Peyer's patch (tissue), 4 donors: Measurements from ENCODE around the gene CD9. TPM values are rescaled to one million over a fixed set of nuclear protein-coding genes. Genes with fewer than 3 reads are reported as not detected.

Experiments used
- DNase-seq, 3 donors: peaks; one replicate each; pipeline ENCODE4 v3.0.0-alpha.2; 2017 to 2019
- H3K27ac ChIP-seq, 4 donors: fragments of 200-600 bp; sonication (generic); one replicate each; pipeline ENCODE4 v1.5.1; 2016 to 2019
- H3K27me3 ChIP-seq, 2 donors: fragments of 200-600 bp; sonication (generic); one replicate each; pipeline ENCODE4 v1.5.1; 2019
- H3K36me3 ChIP-seq, 3 donors: fragments of 200-600 bp; sonication (generic); one replicate each; pipeline ENCODE4 v1.5.1; 2016 to 2019
- H3K4me1 ChIP-seq, 4 donors: fragments of 200-600 bp; sonication (generic); one replicate each; pipeline ENCODE4 v1.5.1; 2016 to 2019
- H3K4me3 ChIP-seq, 4 donors: fragments of 200-600 bp; sonication (generic); 1 replicate in 3 of 4; 2 replicates in 1 of 4; pipeline ENCODE4 v1.5.1; 2016 to 2019; ENCODE audit warnings: mild to moderate bottlenecking in 1 of 4
- H3K9me3 ChIP-seq, 4 donors: fragments of 200-600 bp; sonication (generic); one replicate each; pipeline ENCODE4 v1.5.1; 2016 to 2019; ENCODE audit warnings: mild to moderate bottlenecking in 1 of 4
- POLR2A ChIP-seq, 2 donors: fragments of 450-650 bp; IDR thresholded peaks; one replicate each; pipeline ENCODE4 v1.5.1; 2017; ENCODE audit warnings: antibody characterized with exemption in 2 of 2, mild to moderate bottlenecking in 2 of 2, moderate library complexity in 2 of 2
- total RNA-seq, 4 donors: library from RNA; depleted of rRNA; stranded (reverse); fragments of >200 nt; gene quantifications; one replicate each; pipeline ENCODE4 v1.1.0, GENCODE V29; 2016
- TF ChIP-seq, protein P1 (sequence below), 6 experiments: fragments of 450-650 bp in 4 of 6; fragments of 200-600 bp in 2 of 6; sonication (generic) in 1 of 6; IDR thresholded peaks; one replicate each; pipeline ENCODE4 v1.5.1; 2017 to 2019; ENCODE audit warnings: antibody characterized with exemption in 6 of 6, mild to moderate bottlenecking in 3 of 6, moderate library complexity in 1 of 6

CD9 gene
- total RNA-seq, 4 donors from 2014 or later = 31.4 to 176 (median 141) TPM

- H3K27ac ChIP-seq = no peak overlapping the region
- no peak for TF ChIP-seq POLR2A (IDR thresholded peaks at IDR 0.05)
- TF ChIP-seq, protein P1, sequence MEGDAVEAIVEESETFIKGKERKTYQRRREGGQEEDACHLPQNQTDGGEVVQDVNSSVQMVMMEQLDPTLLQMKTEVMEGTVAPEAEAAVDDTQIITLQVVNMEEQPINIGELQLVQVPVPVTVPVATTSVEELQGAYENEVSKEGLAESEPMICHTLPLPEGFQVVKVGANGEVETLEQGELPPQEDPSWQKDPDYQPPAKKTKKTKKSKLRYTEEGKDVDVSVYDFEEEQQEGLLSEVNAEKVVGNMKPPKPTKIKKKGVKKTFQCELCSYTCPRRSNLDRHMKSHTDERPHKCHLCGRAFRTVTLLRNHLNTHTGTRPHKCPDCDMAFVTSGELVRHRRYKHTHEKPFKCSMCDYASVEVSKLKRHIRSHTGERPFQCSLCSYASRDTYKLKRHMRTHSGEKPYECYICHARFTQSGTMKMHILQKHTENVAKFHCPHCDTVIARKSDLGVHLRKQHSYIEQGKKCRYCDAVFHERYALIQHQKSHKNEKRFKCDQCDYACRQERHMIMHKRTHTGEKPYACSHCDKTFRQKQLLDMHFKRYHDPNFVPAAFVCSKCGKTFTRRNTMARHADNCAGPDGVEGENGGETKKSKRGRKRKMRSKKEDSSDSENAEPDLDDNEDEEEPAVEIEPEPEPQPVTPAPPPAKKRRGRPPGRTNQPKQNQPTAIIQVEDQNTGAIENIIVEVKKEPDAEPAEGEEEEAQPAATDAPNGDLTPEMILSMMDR (IDR thresholded peaks at IDR 0.05) = no peak
- peaks cover 0 to 6% (median 0%) of the 10 kb centered on the region in 4 donors for H3K4me1 ChIP-seq
- no peaks in the 10 kb centered on the region for H3K27me3 ChIP-seq
- no peaks in the 10 kb centered on the region for H3K36me3 ChIP-seq
- no peaks in the 10 kb centered on the region for H3K9me3 ChIP-seq
- H3K4me3 ChIP-seq = no peak overlapping the region
- DNase-seq = peak in 1 of 3 donors; percentile 13
Measured at GRCh38 chr12:6266541-6266966, 66.4 kb downstream of the CD9 start.

- Histone ChIP-seq H3K9me3 (no peaks in the 10 kb centered on the region), H3K4me3 (no peak overlapping the region), H3K36me3 (no peaks in the 10 kb centered on the region), H3K4me1 (peaks cover 0 to 6% (median 0%) of the 10 kb centered on the region in 4 donors), H3K27me3 (no peaks in the 10 kb centered on the region), H3K27ac (no peak overlapping the region)
- DNase-seq = peak in 1 of 3 donors; percentile 30
- TF ChIP-seq POLR2A (IDR thresholded peaks at IDR 0.05) = no peak
- TF ChIP-seq, protein P1 (IDR thresholded peaks at IDR 0.05) = no peak
Measured at GRCh38 chr12:6266971-6267721, 66.9 kb downstream of the CD9 start.

- peaks cover 0 to 6% (median 0%) of the 10 kb centered on the region in 4 donors for H3K4me1 ChIP-seq
- H3K27ac ChIP-seq = no peak overlapping the region
- DNase-seq = peak in 1 of 3 donors; percentile 34
Measured at GRCh38 chr12:6268484-6269157, 68.4 kb downstream of the CD9 start.

GRCh38 chr12:6269986-6270385 lies 69.8 kb downstream of the CD9 start:
- Histone ChIP-seq H3K4me3 (no peak overlapping the region), H3K27me3 (no peaks in the 10 kb centered on the region), H3K9me3 (no peaks in the 10 kb centered on the region), H3K27ac (no peak overlapping the region), H3K4me1 (no peaks in the 10 kb centered on the region), H3K36me3 (no peaks in the 10 kb centered on the region)
- TF ChIP-seq, protein P1 (IDR thresholded peaks at IDR 0.05) = no peak
- TF ChIP-seq POLR2A (IDR thresholded peaks at IDR 0.05) = no peak
- DNase-seq = peak in 1 of 3 donors; percentile 24

More at GRCh38 chr12:6268484-6269157, 68.4 kb downstream of the CD9 start:
- TF ChIP-seq, protein P1 (IDR thresholded peaks at IDR 0.05) = no peak
- no peak for TF ChIP-seq POLR2A (IDR thresholded peaks at IDR 0.05)
- H3K9me3 ChIP-seq = no peaks in the 10 kb centered on the region
- H3K36me3 ChIP-seq = no peaks in the 10 kb centered on the region
- no peaks in the 10 kb centered on the region for H3K27me3 ChIP-seq
- no peak overlapping the region for H3K4me3 ChIP-seq

DNA sequence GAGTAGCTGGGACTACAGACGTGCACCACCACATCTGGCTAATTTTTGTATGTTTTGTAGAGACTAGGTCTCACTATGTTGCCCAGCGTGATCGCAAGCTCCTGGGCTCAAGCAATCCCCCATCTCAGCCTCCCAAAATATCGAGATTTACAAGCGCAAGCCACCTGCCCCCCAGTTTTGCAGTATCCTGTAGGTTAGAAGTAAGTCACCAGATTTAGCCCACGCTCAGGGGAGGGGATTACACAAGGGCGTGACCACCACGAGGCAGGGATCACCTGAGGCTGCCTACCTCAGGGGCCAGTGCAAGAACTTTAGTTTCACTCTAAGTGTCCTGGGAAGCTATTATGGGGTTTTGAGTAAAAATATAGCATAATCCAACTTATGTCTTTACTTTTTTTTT lies 71.1 kb downstream of the CD9 start:
- no peaks in the 10 kb centered on the region for H3K36me3 ChIP-seq
- no peaks in the 10 kb centered on the region for H3K4me1 ChIP-seq
- DNase-seq = peak in 1 of 3 donors; percentile 19
- no peak overlapping the region for H3K27ac ChIP-seq
- H3K27me3 ChIP-seq = no peaks in the 10 kb centered on the region
- TF ChIP-seq POLR2A (IDR thresholded peaks at IDR 0.05) = no peak
- TF ChIP-seq, protein P1 (IDR thresholded peaks at IDR 0.05) = no peak
- H3K4me3 ChIP-seq = no peak overlapping the region
- H3K9me3 ChIP-seq = no peaks in the 10 kb centered on the region
